Measurements from ENCODE around the gene RABGEF1.

GRCh38 chr7:66748791-66749190, 8.3 kb downstream of the RABGEF1 start:
- TF ChIP-seq, protein P1, sequence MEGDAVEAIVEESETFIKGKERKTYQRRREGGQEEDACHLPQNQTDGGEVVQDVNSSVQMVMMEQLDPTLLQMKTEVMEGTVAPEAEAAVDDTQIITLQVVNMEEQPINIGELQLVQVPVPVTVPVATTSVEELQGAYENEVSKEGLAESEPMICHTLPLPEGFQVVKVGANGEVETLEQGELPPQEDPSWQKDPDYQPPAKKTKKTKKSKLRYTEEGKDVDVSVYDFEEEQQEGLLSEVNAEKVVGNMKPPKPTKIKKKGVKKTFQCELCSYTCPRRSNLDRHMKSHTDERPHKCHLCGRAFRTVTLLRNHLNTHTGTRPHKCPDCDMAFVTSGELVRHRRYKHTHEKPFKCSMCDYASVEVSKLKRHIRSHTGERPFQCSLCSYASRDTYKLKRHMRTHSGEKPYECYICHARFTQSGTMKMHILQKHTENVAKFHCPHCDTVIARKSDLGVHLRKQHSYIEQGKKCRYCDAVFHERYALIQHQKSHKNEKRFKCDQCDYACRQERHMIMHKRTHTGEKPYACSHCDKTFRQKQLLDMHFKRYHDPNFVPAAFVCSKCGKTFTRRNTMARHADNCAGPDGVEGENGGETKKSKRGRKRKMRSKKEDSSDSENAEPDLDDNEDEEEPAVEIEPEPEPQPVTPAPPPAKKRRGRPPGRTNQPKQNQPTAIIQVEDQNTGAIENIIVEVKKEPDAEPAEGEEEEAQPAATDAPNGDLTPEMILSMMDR (IDR thresholded peaks at IDR 0.05), result no peak
- no peak for TF ChIP-seq ZFX (IDR thresholded peaks at IDR 0.05; ENCODE audit: borderline replicate concordance)
